Parathyroid adenoma (tissue), 2 donors: Measurements from ENCODE around the gene TRIM45.

Experiments used
- H2AFZ ChIP-seq: fragments of 300-600 bp; sonication (generic); one replicate; pipeline ENCODE4 v1.7.0; 2017; ENCODE audit warnings: antibody characterized with exemption, mild to moderate bottlenecking
- H3K27ac ChIP-seq: fragments of 300-600 bp; sonication (generic); one replicate; pipeline ENCODE4 v1.7.0; 2017
- H3K27me3 ChIP-seq: fragments of 300-600 bp; sonication (generic); one replicate; pipeline ENCODE4 v1.7.0; 2017; ENCODE audit warnings: low read length; ENCODE audit not compliant: control insufficient read depth, insufficient read depth
- H3K36me3 ChIP-seq: fragments of 300-600 bp; sonication (generic); one replicate; pipeline ENCODE4 v1.7.0; 2017; ENCODE audit warnings: low read length; ENCODE audit not compliant: control insufficient read depth, insufficient read depth
- H3K4me1 ChIP-seq: fragments of 300-600 bp; sonication (generic); one replicate; pipeline ENCODE4 v1.7.0; 2017; ENCODE audit warnings: control low read depth
- H3K4me2 ChIP-seq: fragments of 300-600 bp; sonication (generic); one replicate; pipeline ENCODE4 v1.7.0; 2017; ENCODE audit warnings: low read length
- H3K4me3 ChIP-seq: fragments of 300-600 bp; sonication (generic); one replicate; pipeline ENCODE4 v1.7.0; 2017; ENCODE audit warnings: low read depth, low read length
- H3K79me2 ChIP-seq: fragments of 300-600 bp; sonication (generic); one replicate; pipeline ENCODE4 v1.7.0; 2017; ENCODE audit warnings: control low read depth
- H3K9ac ChIP-seq: fragments of 300-600 bp; sonication (generic); one replicate; pipeline ENCODE4 v1.7.0; 2017; ENCODE audit warnings: mild to moderate bottlenecking
- H3K9me3 ChIP-seq: fragments of 300-600 bp; sonication (generic); one replicate; pipeline ENCODE4 v1.7.0; 2017; ENCODE audit warnings: low read length; ENCODE audit not compliant: control insufficient read depth
- CTCF ChIP-seq: fragments of 300-600 bp; sonication (generic); IDR thresholded peaks from one replicate; pipeline ENCODE4 v1.7.0; 2017; ENCODE audit warnings: antibody characterized with exemption, mild to moderate bottlenecking
- donor health status: primary hyperparathyroidism.

Gene TRIM45

GRCh38 chr1:117094841-117095604 is 26.5 kb downstream of the TRIM45 start:
- Histone ChIP-seq H3K27ac (no peak overlapping the region), H3K9ac (no peak overlapping the region), H3K36me3 (no peaks in the 10 kb centered on the region), H3K9me3 (no peaks in the 10 kb centered on the region), H3K79me2 (no peaks in the 10 kb centered on the region), H2AFZ (no peak overlapping the region), H3K4me1 (peaks cover 2% of the 10 kb centered on the region), H3K4me3 (no peak overlapping the region), H3K27me3 (no peaks in the 10 kb centered on the region), H3K4me2 (no peak overlapping the region)
- TF ChIP-seq CTCF = no peak

GRCh38 chr1:117093870-117094621 is 27.5 kb downstream of the TRIM45 start:
- Histone ChIP-seq H3K4me2 (no peak overlapping the region), H3K79me2 (no peaks in the 10 kb centered on the region), H3K36me3 (no peaks in the 10 kb centered on the region), H3K27me3 (no peaks in the 10 kb centered on the region), H3K4me3 (no peak overlapping the region), H3K9ac (no peak overlapping the region), H3K4me1 (peaks cover 2% of the 10 kb centered on the region), H3K9me3 (no peaks in the 10 kb centered on the region), H2AFZ (no peak overlapping the region), H3K27ac (no peak overlapping the region)
- TF ChIP-seq CTCF = no peak

GRCh38 chr1:117093091-117093534 is 28.4 kb downstream of the TRIM45 start:
- peak overlapping the region; percentile 65 for H2AFZ ChIP-seq
- no peaks in the 10 kb centered on the region for H3K27me3 ChIP-seq
- TF ChIP-seq CTCF = no peak
- H3K9ac ChIP-seq = no peak overlapping the region
- no peaks in the 10 kb centered on the region for H3K36me3 ChIP-seq
- H3K4me1 ChIP-seq = peaks cover 2% of the 10 kb centered on the region
- no peak overlapping the region for H3K4me3 ChIP-seq
- H3K9me3 ChIP-seq = no peaks in the 10 kb centered on the region
- no peaks in the 10 kb centered on the region for H3K79me2 ChIP-seq
- peak overlapping the region; percentile 41 for H3K27ac ChIP-seq
- H3K4me2 ChIP-seq = no peak overlapping the region

- no peak overlapping the region for H3K4me3 ChIP-seq
- no peaks in the 10 kb centered on the region for H3K36me3 ChIP-seq
- no peak overlapping the region for H3K9ac ChIP-seq
- no peaks in the 10 kb centered on the region for H3K79me2 ChIP-seq
- no peak for TF ChIP-seq CTCF
- peak overlapping the region; percentile 65 for H2AFZ ChIP-seq
- no peaks in the 10 kb centered on the region for H3K9me3 ChIP-seq
- H3K27me3 ChIP-seq = no peaks in the 10 kb centered on the region
- H3K27ac ChIP-seq = peak overlapping the region; percentile 41
- peaks cover 2% of the 10 kb centered on the region for H3K4me1 ChIP-seq
- H3K4me2 ChIP-seq = no peak overlapping the region
Observed at GRCh38 chr1:117092594-117092993, 29.0 kb downstream of the TRIM45 start.
